Measurements from ENCODE around the gene ATP5F1D.

DNA sequence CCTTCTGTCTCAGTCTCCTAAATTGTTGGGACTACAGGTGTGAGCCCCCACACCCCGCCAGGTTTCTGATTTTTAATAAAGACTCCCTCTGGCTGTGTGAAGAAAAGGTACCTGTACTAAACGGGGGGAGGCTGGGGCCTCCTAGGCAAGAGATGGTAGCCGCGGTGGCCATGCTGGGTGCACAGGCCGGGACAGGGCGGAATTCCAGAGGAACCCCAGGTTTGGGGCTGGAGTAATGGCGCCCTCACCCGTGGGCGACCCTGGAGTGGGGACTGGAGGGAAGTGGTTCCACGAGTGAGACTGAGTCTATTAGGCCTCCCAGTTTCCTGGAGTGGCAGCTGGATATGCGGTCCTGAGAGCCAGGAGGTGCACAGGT, 2.1 kb upstream of the ATP5F1D start:
- TF ChIP-seq, protein P1, sequence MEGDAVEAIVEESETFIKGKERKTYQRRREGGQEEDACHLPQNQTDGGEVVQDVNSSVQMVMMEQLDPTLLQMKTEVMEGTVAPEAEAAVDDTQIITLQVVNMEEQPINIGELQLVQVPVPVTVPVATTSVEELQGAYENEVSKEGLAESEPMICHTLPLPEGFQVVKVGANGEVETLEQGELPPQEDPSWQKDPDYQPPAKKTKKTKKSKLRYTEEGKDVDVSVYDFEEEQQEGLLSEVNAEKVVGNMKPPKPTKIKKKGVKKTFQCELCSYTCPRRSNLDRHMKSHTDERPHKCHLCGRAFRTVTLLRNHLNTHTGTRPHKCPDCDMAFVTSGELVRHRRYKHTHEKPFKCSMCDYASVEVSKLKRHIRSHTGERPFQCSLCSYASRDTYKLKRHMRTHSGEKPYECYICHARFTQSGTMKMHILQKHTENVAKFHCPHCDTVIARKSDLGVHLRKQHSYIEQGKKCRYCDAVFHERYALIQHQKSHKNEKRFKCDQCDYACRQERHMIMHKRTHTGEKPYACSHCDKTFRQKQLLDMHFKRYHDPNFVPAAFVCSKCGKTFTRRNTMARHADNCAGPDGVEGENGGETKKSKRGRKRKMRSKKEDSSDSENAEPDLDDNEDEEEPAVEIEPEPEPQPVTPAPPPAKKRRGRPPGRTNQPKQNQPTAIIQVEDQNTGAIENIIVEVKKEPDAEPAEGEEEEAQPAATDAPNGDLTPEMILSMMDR (IDR thresholded peaks at IDR 0.05; ENCODE audit: extremely low read depth in 1 of 2, insufficient read depth in 1 of 2, low read depth in 1 of 2, low read length in 2 of 2), result no peak
- TF ChIP-seq POLR2AphosphoS5 (IDR thresholded peaks at IDR 0.05; ENCODE audit: insufficient read depth, low read depth, low read length) (no peak), EZH2 (IDR thresholded peaks at IDR 0.05; ENCODE audit: borderline replicate concordance, low read depth, low read length, severe bottlenecking) (no peak), POLR2A (IDR thresholded peaks at IDR 0.05; ENCODE audit: low read depth, low read length) (no peak), GATA2 (IDR thresholded peaks at IDR 0.05; ENCODE audit: insufficient read depth, insufficient read length, low read depth, low read length) (no peak), JUN (IDR thresholded peaks at IDR 0.05; ENCODE audit: borderline replicate concordance, insufficient read depth, insufficient read length, low read depth) (no peak), MYC (IDR thresholded peaks at IDR 0.05; ENCODE audit: low read depth, low read length) (no peak)
- TF ChIP-seq, protein P2, sequence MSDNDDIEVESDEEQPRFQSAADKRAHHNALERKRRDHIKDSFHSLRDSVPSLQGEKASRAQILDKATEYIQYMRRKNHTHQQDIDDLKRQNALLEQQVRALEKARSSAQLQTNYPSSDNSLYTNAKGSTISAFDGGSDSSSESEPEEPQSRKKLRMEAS (IDR thresholded peaks at IDR 0.05; ENCODE audit: insufficient read depth, insufficient read length), result no peak

Data from endothelial cell of umbilical vein (primary cell).